Osteocyte (in vitro differentiated cells): ENCODE results near the gene ABCG2. TPM values are rescaled to one million over a fixed set of nuclear protein-coding genes. Genes with fewer than 3 reads are reported as not detected.

Experiments used
- DNase-seq: peaks from one replicate; pipeline ENCODE4 v3.0.0; 2021; ENCODE audit warnings: mixed read lengths; ENCODE audit not compliant: unreplicated experiment; ENCODE audit errors: extremely low spot score
- H3K27ac Mint-ChIP-seq: one replicate; pipeline ENCODE4 v1.8.0; 2021; ENCODE audit warnings: mild to moderate bottlenecking, mixed read lengths; ENCODE audit not compliant: unreplicated experiment
- H3K27me3 Mint-ChIP-seq: one replicate; pipeline ENCODE4 v1.8.0; 2021; ENCODE audit warnings: mixed read lengths; ENCODE audit not compliant: unreplicated experiment
- H3K36me3 Mint-ChIP-seq: one replicate; pipeline ENCODE4 v1.8.0; 2021; ENCODE audit warnings: mixed read lengths; ENCODE audit not compliant: unreplicated experiment
- H3K4me1 Mint-ChIP-seq: one replicate; pipeline ENCODE4 v1.8.0; 2021; ENCODE audit warnings: mixed read lengths; ENCODE audit not compliant: unreplicated experiment
- H3K4me3 Mint-ChIP-seq: one replicate; pipeline ENCODE4 v1.8.0; 2021; ENCODE audit warnings: mild to moderate bottlenecking, moderate library complexity, mixed read lengths; ENCODE audit not compliant: unreplicated experiment
- H3K9me3 Mint-ChIP-seq: one replicate; pipeline ENCODE4 v1.8.0; 2021; ENCODE audit warnings: mixed read lengths; ENCODE audit not compliant: unreplicated experiment
- CTCF ChIP-seq: fragments of 200-600 bp; sonication (generic); IDR thresholded peaks from 2 replicates; pipeline ENCODE4 v1.5.0; 2021; ENCODE audit warnings: antibody characterized with exemption, mild to moderate bottlenecking, moderate library complexity
- total RNA-seq: library from RNA; stranded (reverse); gene quantifications from 2 replicates; pipeline ENCODE4 v1.2.1, GENCODE V29; 2021

Gene ABCG2
- total RNA-seq, 1 donor from 2014 or later, result 0.24 TPM

DNA sequence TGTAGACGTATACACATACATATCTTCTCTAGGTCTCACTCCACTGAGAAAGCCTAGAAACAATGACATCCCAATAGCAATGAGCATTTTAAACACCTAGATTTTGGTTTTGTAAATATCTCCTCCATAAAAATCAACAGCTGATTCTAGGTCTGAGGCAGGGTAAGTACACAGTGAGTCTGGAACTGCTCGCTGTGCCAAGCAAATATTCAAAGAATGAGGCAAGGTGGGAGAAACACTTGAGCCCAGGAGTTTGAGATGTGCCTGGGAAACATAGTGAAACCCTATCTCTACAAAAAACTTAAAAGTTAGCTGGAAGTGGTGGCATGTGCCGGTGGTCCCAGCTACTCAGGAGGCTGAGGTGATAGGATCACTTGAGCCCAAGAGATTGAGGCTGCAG lies 22.2 kb downstream of the ABCG2 start:
- Mint-ChIP-seq H3K4me3 (no peak overlapping the region), H3K27ac (no peak overlapping the region), H3K4me1 (peaks cover 8% of the 10 kb centered on the region), H3K27me3 (no peaks in the 10 kb centered on the region), H3K9me3 (no peaks in the 10 kb centered on the region), H3K36me3 (no peaks in the 10 kb centered on the region)
- DNase-seq, result no peak
- no peak for TF ChIP-seq CTCF

GRCh38 chr4:88135356-88135663 lies 23.1 kb downstream of the ABCG2 start:
- H3K27me3 Mint-ChIP-seq, result peaks cover 2% of the 10 kb centered on the region
- no peaks in the 10 kb centered on the region for H3K9me3 Mint-ChIP-seq
- DNase-seq, result no peak
- TF ChIP-seq CTCF, result no peak
- H3K36me3 Mint-ChIP-seq, result no peaks in the 10 kb centered on the region
- peaks cover 8% of the 10 kb centered on the region for H3K4me1 Mint-ChIP-seq
- no peak overlapping the region for H3K27ac Mint-ChIP-seq
- no peak overlapping the region for H3K4me3 Mint-ChIP-seq

- no peak for DNase-seq
- H3K36me3 Mint-ChIP-seq, result no peaks in the 10 kb centered on the region
- H3K4me3 Mint-ChIP-seq, result no peak overlapping the region
- peaks cover 2% of the 10 kb centered on the region for H3K27me3 Mint-ChIP-seq
- H3K9me3 Mint-ChIP-seq, result no peaks in the 10 kb centered on the region
- peaks cover 8% of the 10 kb centered on the region for H3K4me1 Mint-ChIP-seq
- TF ChIP-seq CTCF, result no peak
- no peak overlapping the region for H3K27ac Mint-ChIP-seq
These were observed 23.7 kb downstream of the ABCG2 start for GRCh38 chr4:88134536-88135355.

DNA sequence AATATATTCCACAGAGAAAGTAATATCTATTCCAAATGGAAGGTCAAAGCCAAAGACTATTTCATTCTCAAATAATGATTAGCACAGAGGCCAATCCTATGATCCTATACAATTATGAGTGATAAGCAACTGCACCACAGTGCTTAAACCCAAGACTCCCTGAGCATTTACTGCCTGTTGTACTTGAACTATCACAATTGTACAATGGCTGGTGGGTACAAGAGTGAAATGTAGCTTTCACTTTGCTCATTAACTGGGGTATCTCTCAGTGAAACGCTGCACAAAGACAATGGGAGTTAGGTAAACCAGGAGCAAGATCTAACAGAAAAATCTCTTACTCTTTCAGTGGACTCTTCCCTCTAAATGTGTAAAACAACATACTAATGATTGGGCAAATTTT lies 24.3 kb downstream of the ABCG2 start:
- H3K4me1 Mint-ChIP-seq, result peaks cover 8% of the 10 kb centered on the region

More for the DNA sequence above, 24.3 kb downstream of the ABCG2 start:
- Mint-ChIP-seq H3K36me3 (no peaks in the 10 kb centered on the region), H3K27ac (no peak overlapping the region), H3K4me3 (no peak overlapping the region), H3K9me3 (no peaks in the 10 kb centered on the region), H3K27me3 (peaks cover 2% of the 10 kb centered on the region)
- TF ChIP-seq CTCF, result no peak
- no peak for DNase-seq
